Fibroblast of upper back skin (primary cell): ENCODE results near the gene TMEM14C.
"Not testable (repeated sequence)": the region's sequence is repeated elsewhere in the genome, so short reads cannot be mapped to it uniquely, and the experiment has no call there.

Experiments
- DNase-seq: peaks from one replicate; pipeline ENCODE4 v3.0.0-alpha.2; 2013

TMEM14C gene

GRCh38 chr6:10722820-10723566 lies at the start of gene TMEM14C:
Gene TMEM14C (plus strand): TSS chr6:10723070. CDS start chr6:10724614, 1,544 bp downstream.
- peak; percentile 98 for DNase-seq

- DNase-seq = no peak
Measured at GRCh38 chr6:10676403-10676802, 46.5 kb upstream of the TMEM14C start.

- DNase-seq = no peak
Measured at GRCh38 chr6:10678456-10678855, 44.4 kb upstream of the TMEM14C start.

GRCh38 chr6:10681795-10682194 lies 41.1 kb upstream of the TMEM14C start:
- DNase-seq = no peak

GRCh38 chr6:10682355-10682988 lies 40.4 kb upstream of the TMEM14C start:
- DNase-seq = no peak

GRCh38 chr6:10684618-10685017 lies 38.3 kb upstream of the TMEM14C start:
- DNase-seq = no peak

GRCh38 chr6:10685092-10685915 lies 37.6 kb upstream of the TMEM14C start:
- no peak for DNase-seq

GRCh38 chr6:10686901-10687300 lies 36.0 kb upstream of the TMEM14C start:
- DNase-seq = no peak

- no peak for DNase-seq
Measured at GRCh38 chr6:10687582-10687981, 35.3 kb upstream of the TMEM14C start.

GRCh38 chr6:10690651-10691445 lies 32.0 kb upstream of the TMEM14C start:
- DNase-seq = no peak

- DNase-seq = no peak
Measured at GRCh38 chr6:10692965-10693538, 29.8 kb upstream of the TMEM14C start.

GRCh38 chr6:10694302-10695085 lies 28.4 kb upstream of the TMEM14C start, which contains the start of the genes C6orf52 and PAK1IP1:
Gene C6orf52 (minus strand): TSS chr6:10694616. CDS start chr6:10687550, 7,066 bp downstream.
Gene PAK1IP1 (plus strand): TSS chr6:10694972. CDS start chr6:10694986, 14 bp downstream.
- DNase-seq = peak; percentile 94

GRCh38 chr6:10695086-10695657 lies 27.7 kb upstream of the TMEM14C start:
- no peak for DNase-seq

GRCh38 chr6:10696655-10697054 lies 26.2 kb upstream of the TMEM14C start:
- DNase-seq = no peak

- no peak for DNase-seq
Measured at GRCh38 chr6:10713962-10714361, 8.9 kb upstream of the TMEM14C start.

- DNase-seq = peak; percentile 19
Measured at GRCh38 chr6:10719296-10719963, 3.4 kb upstream of the TMEM14C start.

GRCh38 chr6:10719964-10720264 lies 3.0 kb upstream of the TMEM14C start:
- peak; percentile 30 for DNase-seq

- peak; percentile 25 for DNase-seq
Measured at GRCh38 chr6:10720265-10720959, 2.5 kb upstream of the TMEM14C start.

GRCh38 chr6:10720960-10721849 lies 1.7 kb upstream of the TMEM14C start:
- not testable (repeated sequence) for DNase-seq
